IPS-NIHi11 (cell line): ENCODE results near the gene TBC1D9B.

Experiments
- DNase-seq: peaks from one replicate; pipeline ENCODE4 v3.0.0; 2012; ENCODE audit warnings: mixed read lengths, low spot score

The TBC1D9B gene

GRCh38 chr5:179907556-179908324 is at the start of gene TBC1D9B:
Gene TBC1D9B, minus strand, starts transcription at chr5:179907897. Its CDS starts 76 bp downstream, at chr5:179907821.
- DNase-seq = peak; percentile 92

GRCh38 chr5:179955630-179956029 is 47.9 kb upstream of the TBC1D9B start:
- no peak for DNase-seq

- DNase-seq = no peak
Measured at GRCh38 chr5:179955062-179955461, 47.4 kb upstream of the TBC1D9B start.

- DNase-seq = no peak
Measured at GRCh38 chr5:179954434-179954833, 46.7 kb upstream of the TBC1D9B start.

- DNase-seq = no peak
Measured at GRCh38 chr5:179953987-179954386, 46.3 kb upstream of the TBC1D9B start.

- DNase-seq = no peak
Measured at GRCh38 chr5:179936976-179937681, 29.4 kb upstream of the TBC1D9B start.

- no peak for DNase-seq
Measured at GRCh38 chr5:179930788-179931473, 23.2 kb upstream of the TBC1D9B start.

GRCh38 chr5:179927824-179928223 is 20.1 kb upstream of the TBC1D9B start:
- DNase-seq = no peak

GRCh38 chr5:179926657-179927056 is 19.0 kb upstream of the TBC1D9B start:
- DNase-seq = no peak

- no peak for DNase-seq
Measured at GRCh38 chr5:179923436-179923835, 15.7 kb upstream of the TBC1D9B start.

- DNase-seq = no peak
Measured at GRCh38 chr5:179920175-179920574, 12.5 kb upstream of the TBC1D9B start.

GRCh38 chr5:179919487-179920060 is 11.9 kb upstream of the TBC1D9B start:
- no peak for DNase-seq

GRCh38 chr5:179918742-179919486 is 11.2 kb upstream of the TBC1D9B start:
- no peak for DNase-seq

GRCh38 chr5:179916523-179916922 is 8.8 kb upstream of the TBC1D9B start:
- no peak for DNase-seq

- no peak for DNase-seq
Measured at GRCh38 chr5:179915406-179915935, 7.8 kb upstream of the TBC1D9B start.

- no peak for DNase-seq
Measured at GRCh38 chr5:179914032-179914755, 6.5 kb upstream of the TBC1D9B start.

GRCh38 chr5:179913461-179913860 is 5.8 kb upstream of the TBC1D9B start:
- DNase-seq = no peak

- no peak for DNase-seq
Measured at GRCh38 chr5:179912951-179913350, 5.3 kb upstream of the TBC1D9B start.

GRCh38 chr5:179912386-179912785 is 4.7 kb upstream of the TBC1D9B start:
- DNase-seq = no peak

GRCh38 chr5:179909224-179909623 is 1.5 kb upstream of the TBC1D9B start:
- no peak for DNase-seq

- peak; percentile 71 for DNase-seq
Measured at GRCh38 chr5:179908528-179908927, 831 bp upstream of the TBC1D9B start.
